ENCODE data around the gene FBXO24.

The FBXO24 gene

GRCh38 chr7:100626055-100626454 lies 39.9 kb downstream of the FBXO24 start:
- peak overlapping the region; percentile 68 for H3K4me3 Mint-ChIP-seq
- H3K4me1 Mint-ChIP-seq: peaks cover 19% of the 10 kb centered on the region
- H3K27ac Mint-ChIP-seq: no peak overlapping the region
- no peaks in the 10 kb centered on the region for H3K9me3 Mint-ChIP-seq
- peaks cover 41% of the 10 kb centered on the region for H3K27me3 Mint-ChIP-seq (ENCODE audit: low read depth, poor library complexity)
- DNase-seq: no peak
- peaks cover 6% of the 10 kb centered on the region for H3K36me3 Mint-ChIP-seq (ENCODE audit: low read depth)
- TF ChIP-seq CTCF (IDR thresholded peaks at IDR 0.05): no peak

- peaks cover 15% of the 10 kb centered on the region for H3K4me1 Mint-ChIP-seq
- no peaks in the 10 kb centered on the region for H3K9me3 Mint-ChIP-seq
- TF ChIP-seq CTCF (IDR thresholded peaks at IDR 0.05): no peak
- DNase-seq: peak; percentile 87
- H3K36me3 Mint-ChIP-seq (ENCODE audit: low read depth): peaks cover 1% of the 10 kb centered on the region
- H3K4me3 Mint-ChIP-seq: peak overlapping the region; percentile 68
- H3K27ac Mint-ChIP-seq: no peak overlapping the region
- H3K27me3 Mint-ChIP-seq (ENCODE audit: low read depth, poor library complexity): peaks cover 42% of the 10 kb centered on the region
These were observed 40.6 kb downstream of the FBXO24 start for GRCh38 chr7:100626530-100627237.

GRCh38 chr7:100627238-100627549 lies 41.1 kb downstream of the FBXO24 start:
- no peaks in the 10 kb centered on the region for H3K36me3 Mint-ChIP-seq (ENCODE audit: low read depth)
- H3K9me3 Mint-ChIP-seq: no peaks in the 10 kb centered on the region
- H3K4me3 Mint-ChIP-seq: no peak overlapping the region
- TF ChIP-seq CTCF (IDR thresholded peaks at IDR 0.05): no peak
- H3K4me1 Mint-ChIP-seq: peaks cover 9% of the 10 kb centered on the region
- DNase-seq: no peak
- peaks cover 47% of the 10 kb centered on the region for H3K27me3 Mint-ChIP-seq (ENCODE audit: low read depth, poor library complexity)
- no peak overlapping the region for H3K27ac Mint-ChIP-seq

GRCh38 chr7:100629117-100629716 lies 43.1 kb downstream of the FBXO24 start:
- H3K27ac Mint-ChIP-seq: peak overlapping the region; percentile 59
- H3K9me3 Mint-ChIP-seq: no peaks in the 10 kb centered on the region
- H3K4me3 Mint-ChIP-seq: no peak overlapping the region
- H3K36me3 Mint-ChIP-seq (ENCODE audit: low read depth): no peaks in the 10 kb centered on the region
- peaks cover 16% of the 10 kb centered on the region for H3K4me1 Mint-ChIP-seq
- TF ChIP-seq CTCF (IDR thresholded peaks at IDR 0.05): peak; percentile 31
- peaks cover 56% of the 10 kb centered on the region for H3K27me3 Mint-ChIP-seq (ENCODE audit: low read depth, poor library complexity)
- peak; percentile 51 for DNase-seq

GRCh38 chr7:100630066-100630465 lies 43.9 kb downstream of the FBXO24 start:
- TF ChIP-seq CTCF (IDR thresholded peaks at IDR 0.05): no peak
- no peaks in the 10 kb centered on the region for H3K36me3 Mint-ChIP-seq (ENCODE audit: low read depth)
- no peaks in the 10 kb centered on the region for H3K9me3 Mint-ChIP-seq
- H3K4me1 Mint-ChIP-seq: peaks cover 16% of the 10 kb centered on the region
- H3K27me3 Mint-ChIP-seq (ENCODE audit: low read depth, poor library complexity): peaks cover 62% of the 10 kb centered on the region
- no peak overlapping the region for H3K27ac Mint-ChIP-seq
- DNase-seq: no peak
- H3K4me3 Mint-ChIP-seq: no peak overlapping the region

Data from nephron progenitor cell (in vitro differentiated cells).